H9 (cell line): ENCODE results near the gene SNTG2. TPM values are rescaled to one million over a fixed set of nuclear protein-coding genes. Genes with fewer than 3 reads are reported as not detected.

Source experiments
- DNase-seq: peaks from one replicate; pipeline ENCODE4 v3.0.0-alpha.2; 2017
- H2AFZ ChIP-seq: one replicate; pipeline ENCODE4 v1.6.1; 2013; ENCODE audit warnings: mild to moderate bottlenecking, low read length, control low read depth, moderate library complexity
- H2AK5ac ChIP-seq: 2 replicates; pipeline ENCODE4 v1.6.1; 2013; ENCODE audit warnings: low read length, control low read depth, mixed read lengths; ENCODE audit not compliant: insufficient read length
- H2BK120ac ChIP-seq: one replicate; pipeline ENCODE4 v1.6.1; 2013; ENCODE audit warnings: low read depth, mild to moderate bottlenecking, low read length, control low read depth, inconsistent platforms; ENCODE audit not compliant: poor library complexity, severe bottlenecking
- H2BK12ac ChIP-seq: 2 replicates; pipeline ENCODE4 v1.6.1; 2013; ENCODE audit warnings: low read length, control low read depth, mixed read lengths, low read depth; ENCODE audit not compliant: insufficient read length
- H2BK15ac ChIP-seq: 2 replicates; pipeline ENCODE4 v1.6.1; 2013; ENCODE audit warnings: low read depth, low read length, control low read depth
- H2BK20ac ChIP-seq: one replicate; pipeline ENCODE4 v1.6.1; 2013; ENCODE audit warnings: low read depth, mild to moderate bottlenecking, low read length, control low read depth, inconsistent platforms; ENCODE audit not compliant: poor library complexity, severe bottlenecking
- H2BK5ac ChIP-seq: 2 replicates; pipeline ENCODE4 v1.6.1; 2013; ENCODE audit warnings: low read length, control low read depth, mixed read lengths; ENCODE audit not compliant: insufficient read length
- H3K14ac ChIP-seq: 2 replicates; pipeline ENCODE4 v1.6.1; 2013; ENCODE audit warnings: low read length, control low read depth; ENCODE audit not compliant: insufficient read depth
- H3K18ac ChIP-seq: 2 replicates; pipeline ENCODE4 v1.6.1; 2013; ENCODE audit warnings: low read depth, mild to moderate bottlenecking, mixed read lengths, low read length, control low read depth; ENCODE audit not compliant: insufficient read length
- H3K23ac ChIP-seq: 2 replicates; pipeline ENCODE4 v1.6.1; 2013; ENCODE audit warnings: low read length, control low read depth, mixed read lengths, low read depth; ENCODE audit not compliant: insufficient read length
- H3K23me2 ChIP-seq: 2 replicates; pipeline ENCODE4 v1.6.1; 2013; ENCODE audit warnings: low read depth, mild to moderate bottlenecking, mixed read lengths, low read length, control low read depth; ENCODE audit not compliant: insufficient read length, poor library complexity, severe bottlenecking
- H3K27ac ChIP-seq: 2 replicates; pipeline ENCODE4 v1.5.1; 2013; ENCODE audit warnings: low read length, control low read depth, mixed read lengths, low read depth; ENCODE audit not compliant: insufficient read length
- H3K27me3 ChIP-seq: 2 replicates; pipeline ENCODE4 v1.6.1; 2013; ENCODE audit warnings: low read length, control low read depth, inconsistent platforms; ENCODE audit not compliant: insufficient read depth
- H3K4ac ChIP-seq: 2 replicates; pipeline ENCODE4 v1.6.1; 2013; ENCODE audit warnings: low read depth, mild to moderate bottlenecking, control low read depth, inconsistent platforms, low read length, moderate library complexity
- H3K4me1 ChIP-seq: 2 replicates; pipeline ENCODE4 v1.6.1; 2013; ENCODE audit warnings: low read length, control low read depth, inconsistent platforms; ENCODE audit not compliant: insufficient read depth
- H3K4me2 ChIP-seq: 2 replicates; pipeline ENCODE4 v1.6.1; 2013; ENCODE audit warnings: low read length, control low read depth, mixed read lengths; ENCODE audit not compliant: insufficient read length, insufficient read depth
- H3K56ac ChIP-seq: 2 replicates; pipeline ENCODE4 v1.6.1; 2013; ENCODE audit warnings: low read depth, mild to moderate bottlenecking, mixed read lengths, low read length, control low read depth; ENCODE audit not compliant: insufficient read length
- H3K79me1 ChIP-seq: 2 replicates; pipeline ENCODE4 v1.6.1; 2013; ENCODE audit warnings: low read depth, mild to moderate bottlenecking, moderate library complexity, low read length, control low read depth, inconsistent platforms; ENCODE audit not compliant: insufficient read depth, poor library complexity, severe bottlenecking
- H3K79me2 ChIP-seq: 2 replicates; pipeline ENCODE4 v1.6.1; 2013; ENCODE audit warnings: low read length, control low read depth, inconsistent platforms; ENCODE audit not compliant: insufficient read depth
- H3K9ac ChIP-seq: 2 replicates; pipeline ENCODE4 v1.6.1; 2013; ENCODE audit warnings: low read length, control low read depth, mixed read lengths; ENCODE audit not compliant: insufficient read length; ENCODE audit errors: extremely low read depth
- H3K9me3 ChIP-seq: one replicate; pipeline ENCODE4 v1.6.1; 2013; ENCODE audit warnings: low read depth, low read length, inconsistent platforms; ENCODE audit not compliant: control insufficient read depth
- H3T11ph ChIP-seq: one replicate; pipeline ENCODE4 v1.6.1; 2013; ENCODE audit warnings: mild to moderate bottlenecking, low read length, control low read depth, inconsistent platforms
- H4K20me1 ChIP-seq: one replicate; pipeline ENCODE4 v1.6.1; 2013; ENCODE audit not compliant: control insufficient read depth, insufficient read length, insufficient read depth
- H4K5ac ChIP-seq: 2 replicates; pipeline ENCODE4 v1.6.1; 2013; ENCODE audit warnings: low read depth, mild to moderate bottlenecking, mixed read lengths, low read length, control low read depth; ENCODE audit not compliant: insufficient read length
- H4K8ac ChIP-seq: replicated peaks from 2 replicates; pipeline ENCODE4 v1.6.1; 2013; ENCODE audit warnings: low read length, control low read depth, mixed read lengths, low read depth; ENCODE audit not compliant: insufficient read length
- H4K91ac ChIP-seq: 2 replicates; pipeline ENCODE4 v1.6.1; 2013; ENCODE audit warnings: low read depth, mild to moderate bottlenecking, moderate library complexity, mixed read lengths, low read length, control low read depth; ENCODE audit not compliant: insufficient read length
- H3K27ac Mint-ChIP-seq, 3 experiments: 2 replicates in 2 of 3; 3 replicates in 1 of 3; pipeline ENCODE4 v1.8.0; 2020 to 2021; ENCODE audit warnings: mixed read lengths in 3 of 3, mild to moderate bottlenecking in 1 of 3, moderate library complexity in 1 of 3
- H3K27me3 Mint-ChIP-seq: 2 replicates; pipeline ENCODE4 v1.8.0; 2021; ENCODE audit warnings: low read depth, mild to moderate bottlenecking, moderate library complexity, mixed read lengths
- H3K36me3 Mint-ChIP-seq, 3 experiments: 2 replicates in 2 of 3; 3 replicates in 1 of 3; pipeline ENCODE4 v1.8.0; 2020 to 2021; ENCODE audit warnings: low read depth in 3 of 3, mixed read lengths in 3 of 3; ENCODE audit not compliant: insufficient read depth in 1 of 3
- H3K4me1 Mint-ChIP-seq, 2 experiments: 2 replicates each; pipeline ENCODE4 v1.8.0; 2020; ENCODE audit warnings: mixed read lengths in 2 of 2
- H3K4me3 Mint-ChIP-seq, 2 experiments: 2 replicates in 1 of 2; 3 replicates in 1 of 2; pipeline ENCODE4 v1.8.0; 2020 to 2021; ENCODE audit warnings: mild to moderate bottlenecking in 2 of 2, mixed read lengths in 2 of 2, moderate library complexity in 1 of 2
- H3K9me3 Mint-ChIP-seq, 2 experiments: 2 replicates in 1 of 2; 3 replicates in 1 of 2; pipeline ENCODE4 v1.8.0; 2020; ENCODE audit warnings: mild to moderate bottlenecking in 2 of 2, mixed read lengths in 2 of 2, moderate library complexity in 1 of 2
- WGBS: extraction: QIAGEN DNeasy Blood & Tissue Kit; methylation state at CpG from one replicate; pipeline ENCODE4 v1.1.7; 2013; ENCODE audit warnings: missing lambda C conversion rate, low lambda C conversion rate, mixed read lengths; ENCODE audit not compliant: insufficient read length; ENCODE audit errors: extremely low coverage; 5-methylcytosine and 5-hydroxymethylcytosine counted together
- total RNA-seq: library from RNA; stranded (reverse); gene quantifications from 2 replicates; pipeline ENCODE4 v1.2.1, GENCODE V29; 2021
- TF ChIP-seq, protein P1 (sequence below): fragments of 200-600 bp; sonication (generic); conservative IDR thresholded peaks from 3 replicates; pipeline ENCODE4 v1.8.0; 2021; ENCODE audit warnings: antibody characterized with exemption, mild to moderate bottlenecking

Gene SNTG2
- total RNA-seq, 1 experiment from 2014 or later, result 13.2 TPM

DNA sequence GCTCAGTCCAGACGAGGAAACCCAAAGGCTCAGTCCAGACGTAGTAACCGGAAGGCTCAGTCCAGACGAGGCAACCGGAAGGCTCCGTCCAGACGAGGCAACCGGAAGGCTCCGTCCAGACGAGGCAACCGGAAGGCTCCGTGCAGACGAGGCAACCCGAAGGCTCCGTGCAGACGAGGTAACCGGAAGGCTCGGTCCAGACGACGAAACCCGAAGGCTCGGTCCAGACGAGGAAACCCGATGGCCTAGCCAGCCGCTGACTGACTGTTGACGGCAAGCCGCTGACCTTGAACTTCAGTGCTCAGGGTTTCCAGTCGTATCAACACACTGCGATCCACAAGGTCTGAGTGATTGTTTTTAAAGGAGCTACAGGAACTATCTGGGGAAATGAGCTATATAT is 312.0 kb downstream of the SNTG2 start:
- Histone ChIP-seq H4K8ac (no peak overlapping the region), H3K9ac (no peak overlapping the region), H4K5ac (no peak overlapping the region), H2BK20ac (no peak overlapping the region), H3K4me2 (no peak overlapping the region), H3K4ac (no peak overlapping the region), H3K14ac (no peak overlapping the region), H4K20me1 (no peaks in the 10 kb centered on the region), H3K23ac (no peak overlapping the region), H2BK12ac (no peak overlapping the region), H3K23me2 (no peaks in the 10 kb centered on the region), H2BK15ac (no peak overlapping the region), H3K9me3 (no peaks in the 10 kb centered on the region), H3K27me3 (no peaks in the 10 kb centered on the region), H3K18ac (no peak overlapping the region), H2AK5ac (no peak overlapping the region), H3K27ac (no peak overlapping the region), H3K56ac (no peak overlapping the region), H3T11ph (no peak overlapping the region), H3K4me1 (no peaks in the 10 kb centered on the region), H2BK120ac (no peak overlapping the region), H4K91ac (no peak overlapping the region), H2AFZ (no peak overlapping the region), H2BK5ac (no peak overlapping the region), H3K79me2 (no peaks in the 10 kb centered on the region), H3K79me1 (no peaks in the 10 kb centered on the region)
- TF ChIP-seq, protein P1, sequence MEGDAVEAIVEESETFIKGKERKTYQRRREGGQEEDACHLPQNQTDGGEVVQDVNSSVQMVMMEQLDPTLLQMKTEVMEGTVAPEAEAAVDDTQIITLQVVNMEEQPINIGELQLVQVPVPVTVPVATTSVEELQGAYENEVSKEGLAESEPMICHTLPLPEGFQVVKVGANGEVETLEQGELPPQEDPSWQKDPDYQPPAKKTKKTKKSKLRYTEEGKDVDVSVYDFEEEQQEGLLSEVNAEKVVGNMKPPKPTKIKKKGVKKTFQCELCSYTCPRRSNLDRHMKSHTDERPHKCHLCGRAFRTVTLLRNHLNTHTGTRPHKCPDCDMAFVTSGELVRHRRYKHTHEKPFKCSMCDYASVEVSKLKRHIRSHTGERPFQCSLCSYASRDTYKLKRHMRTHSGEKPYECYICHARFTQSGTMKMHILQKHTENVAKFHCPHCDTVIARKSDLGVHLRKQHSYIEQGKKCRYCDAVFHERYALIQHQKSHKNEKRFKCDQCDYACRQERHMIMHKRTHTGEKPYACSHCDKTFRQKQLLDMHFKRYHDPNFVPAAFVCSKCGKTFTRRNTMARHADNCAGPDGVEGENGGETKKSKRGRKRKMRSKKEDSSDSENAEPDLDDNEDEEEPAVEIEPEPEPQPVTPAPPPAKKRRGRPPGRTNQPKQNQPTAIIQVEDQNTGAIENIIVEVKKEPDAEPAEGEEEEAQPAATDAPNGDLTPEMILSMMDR, result no peak
- H3K27ac Mint-ChIP-seq, result no peak overlapping the region
- H3K9me3 Mint-ChIP-seq, result no peaks in the 10 kb centered on the region; a peak in 1 of 5 replicates
- H3K4me1 Mint-ChIP-seq, result no peaks in the 10 kb centered on the region
- no peak for DNase-seq
- H3K27me3 Mint-ChIP-seq, result peaks cover 13% of the 10 kb centered on the region
- no CpG with 5 or more reads among the region's 29 CpGs for WGBS
- H3K36me3 Mint-ChIP-seq, result peaks cover 0 to 3% (median 1%) of the 10 kb centered on the region in 3 experiments; a peak in 4 of 7 replicates
- H3K4me3 Mint-ChIP-seq, result no peak overlapping the region
